Measurements from ENCODE around the gene ANXA4.
"Not testable (repeated sequence)": the region's sequence is repeated elsewhere in the genome, so short reads cannot be mapped to it uniquely, and the experiment has no call there.

ANXA4 gene

GRCh38 chr2:69755862-69756467 is 14.0 kb downstream of the ANXA4 start:
- DNase-seq = no peak

GRCh38 chr2:69762025-69762424 is 20.1 kb downstream of the ANXA4 start:
- no peak for DNase-seq

GRCh38 chr2:69762513-69763494 is 20.9 kb downstream of the ANXA4 start:
- no peak for DNase-seq

GRCh38 chr2:69763831-69764230 is 21.9 kb downstream of the ANXA4 start:
- DNase-seq = not testable (repeated sequence)

GRCh38 chr2:69764286-69765095 is 22.6 kb downstream of the ANXA4 start:
- DNase-seq = no peak

- no peak for DNase-seq
These were observed 23.1 kb downstream of the ANXA4 start for GRCh38 chr2:69765096-69765380.

- DNase-seq = no peak
These were observed 24.1 kb downstream of the ANXA4 start for GRCh38 chr2:69766014-69766413.

GRCh38 chr2:69767034-69767433 is 25.1 kb downstream of the ANXA4 start:
- DNase-seq = no peak

- DNase-seq = no peak
These were observed 26.3 kb downstream of the ANXA4 start for GRCh38 chr2:69768235-69768634.

GRCh38 chr2:69768789-69769188 is 26.9 kb downstream of the ANXA4 start:
- no peak for DNase-seq

GRCh38 chr2:69769272-69769671 is 27.3 kb downstream of the ANXA4 start:
- DNase-seq = no peak

GRCh38 chr2:69770193-69770702 is 28.3 kb downstream of the ANXA4 start:
- DNase-seq = no peak

GRCh38 chr2:69770747-69771146 is 28.8 kb downstream of the ANXA4 start:
- no peak for DNase-seq

- no peak for DNase-seq
These were observed 29.5 kb downstream of the ANXA4 start for GRCh38 chr2:69771461-69771860.

GRCh38 chr2:69773206-69773605 is 31.3 kb downstream of the ANXA4 start:
- DNase-seq = no peak

- DNase-seq = not testable (repeated sequence)
These were observed 32.5 kb downstream of the ANXA4 start for GRCh38 chr2:69774258-69774983.

GRCh38 chr2:69774984-69775982 is 33.3 kb downstream of the ANXA4 start:
- no peak for DNase-seq

GRCh38 chr2:69776886-69777785 is 35.2 kb downstream of the ANXA4 start:
- no peak for DNase-seq

GRCh38 chr2:69777786-69778105 is 35.8 kb downstream of the ANXA4 start:
- DNase-seq = no peak

GRCh38 chr2:69779258-69780001 is 37.5 kb downstream of the ANXA4 start:
- DNase-seq = no peak

All from NCI-H1048 (cell line).